ENCODE data around the gene LRRC42. TPM values are rescaled to one million over a fixed set of nuclear protein-coding genes. Genes with fewer than 3 reads are reported as not detected.

LRRC42 gene
- total RNA-seq, 1 donor from 2014 or later: 51.1 TPM

- DNase-seq (ENCODE audit: low read depth): peak; percentile 80
Measured at GRCh38 chr1:53957194-53957818, 11.2 kb downstream of the LRRC42 start.

GRCh38 chr1:53959664-53960250 lies 13.6 kb downstream of the LRRC42 start:
- H3K4me3 ChIP-seq (ENCODE audit: low read depth, low read length): no peak overlapping the region
- H3K27me3 ChIP-seq (ENCODE audit: control insufficient read depth, insufficient read depth, low read length): no peaks in the 10 kb centered on the region
- no peak for TF ChIP-seq CTCF (IDR thresholded peaks at IDR 0.05; ENCODE audit: insufficient read depth, low read length, severe bottlenecking)
- DNase-seq (ENCODE audit: low read depth): peak; percentile 39
- no peak for FAIRE-seq
- H3K36me3 ChIP-seq (ENCODE audit: control insufficient read depth, insufficient read depth, low read length): peaks cover 12% of the 10 kb centered on the region

More at GRCh38 chr1:53957194-53957818, 11.2 kb downstream of the LRRC42 start:
- Histone ChIP-seq H3K4me3 (ENCODE audit: low read depth, low read length) (no peak overlapping the region), H3K27me3 (ENCODE audit: control insufficient read depth, insufficient read depth, low read length) (no peaks in the 10 kb centered on the region), H3K36me3 (ENCODE audit: control insufficient read depth, insufficient read depth, low read length) (peaks cover 8% of the 10 kb centered on the region)
- TF ChIP-seq CTCF (IDR thresholded peaks at IDR 0.05; ENCODE audit: insufficient read depth, low read length, severe bottlenecking): no peak
- FAIRE-seq: peak; percentile 64

GRCh38 chr1:53962395-53962794 lies 16.2 kb downstream of the LRRC42 start:
- no peak overlapping the region for H3K4me3 ChIP-seq (ENCODE audit: low read depth, low read length)
- H3K36me3 ChIP-seq (ENCODE audit: control insufficient read depth, insufficient read depth, low read length): peaks cover 14% of the 10 kb centered on the region
- no peak for TF ChIP-seq CTCF (IDR thresholded peaks at IDR 0.05; ENCODE audit: insufficient read depth, low read length, severe bottlenecking)
- H3K27me3 ChIP-seq (ENCODE audit: control insufficient read depth, insufficient read depth, low read length): no peaks in the 10 kb centered on the region
- FAIRE-seq (no peak), DNase-seq (ENCODE audit: low read depth) (no peak)

GRCh38 chr1:53963460-53963859 lies 17.3 kb downstream of the LRRC42 start:
- no peak for TF ChIP-seq CTCF (IDR thresholded peaks at IDR 0.05; ENCODE audit: insufficient read depth, low read length, severe bottlenecking)
- FAIRE-seq: no peak
- peaks cover 17% of the 10 kb centered on the region for H3K36me3 ChIP-seq (ENCODE audit: control insufficient read depth, insufficient read depth, low read length)

GRCh38 chr1:53964109-53964508 lies 18.0 kb downstream of the LRRC42 start:
- Histone ChIP-seq H3K36me3 (ENCODE audit: control insufficient read depth, insufficient read depth, low read length) (peaks cover 20% of the 10 kb centered on the region), H3K4me3 (ENCODE audit: low read depth, low read length) (no peak overlapping the region), H3K27me3 (ENCODE audit: control insufficient read depth, insufficient read depth, low read length) (no peaks in the 10 kb centered on the region)
- FAIRE-seq: no peak
- TF ChIP-seq CTCF (IDR thresholded peaks at IDR 0.05; ENCODE audit: insufficient read depth, low read length, severe bottlenecking): no peak
- no peak for DNase-seq (ENCODE audit: low read depth)

More at GRCh38 chr1:53963460-53963859, 17.3 kb downstream of the LRRC42 start:
- no peak for DNase-seq (ENCODE audit: low read depth)
- Histone ChIP-seq H3K4me3 (ENCODE audit: low read depth, low read length) (no peak overlapping the region), H3K27me3 (ENCODE audit: control insufficient read depth, insufficient read depth, low read length) (no peaks in the 10 kb centered on the region)

Measured in bronchial epithelial cell (primary cell).